ENCODE results near the gene WTIP. TPM values are rescaled to one million over a fixed set of nuclear protein-coding genes. Genes with fewer than 3 reads are reported as not detected.

Gene WTIP
- polyA plus RNA-seq, 10 donors = 14.4 to 28.1 (median 18.9) TPM

DNA sequence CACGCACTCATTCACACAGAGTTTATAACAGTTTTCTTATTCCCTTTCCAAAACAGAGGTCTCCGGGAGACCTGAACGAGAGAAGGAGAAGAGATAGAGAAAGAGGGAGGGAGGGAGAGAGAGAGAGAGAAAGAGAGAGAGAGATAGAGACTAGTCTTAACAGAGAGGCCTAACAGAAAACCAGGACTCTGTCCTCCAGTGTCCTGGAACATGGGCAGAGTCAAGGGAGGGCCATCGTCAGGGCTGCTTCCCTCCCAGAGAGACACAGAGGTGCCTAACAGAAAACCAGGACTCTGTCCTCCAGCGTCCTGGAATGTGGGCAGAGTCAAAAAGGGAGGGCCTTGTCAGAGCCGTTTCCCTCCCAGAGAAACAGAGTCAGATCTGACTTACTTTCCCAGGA is 78.7 kb downstream of the WTIP start:
- no peak for DNase-seq

Other genes starting within 250 kb of the WTIP start
- 10 to 100 TPM; 18.2 to 28.1 (median 23.5) TPM for gene GARRE1, start 227.2 kb upstream of the WTIP start, polyA plus RNA-seq (ENCODE audit: insufficient read length in 10 of 10)
- 100 to 1,000 TPM; 133 to 172 (median 153) TPM for gene GPI, start 116.6 kb upstream of the WTIP start, polyA plus RNA-seq (ENCODE audit: insufficient read length in 10 of 10)
- 10 to 100 TPM; 11.4 to 19.2 (median 14.8) TPM for gene PDCD2L, start 77.4 kb upstream of the WTIP start, polyA plus RNA-seq (ENCODE audit: insufficient read length in 10 of 10)
- 100 to 1,000 TPM in 4 of 10 donors, 10 to 100 TPM in 6; 89.2 to 131 (median 97.3) TPM for gene UBA2, start 53.4 kb upstream of the WTIP start, polyA plus RNA-seq (ENCODE audit: insufficient read length in 10 of 10)
- 1 to 10 TPM in 1 of 10 donors, under 1 TPM in 9; 0.07 to 1.2 (median 0.38) TPM for gene SCGB2B2, start 195.4 kb downstream of the WTIP start, polyA plus RNA-seq (ENCODE audit: insufficient read length in 10 of 10)
- 10 to 100 TPM; 42.3 to 71.8 (median 53.2) TPM for gene ZNF302, start 195.9 kb downstream of the WTIP start, polyA plus RNA-seq (ENCODE audit: insufficient read length in 10 of 10)